Measurements from ENCODE around the gene CEP170B.

DNA sequence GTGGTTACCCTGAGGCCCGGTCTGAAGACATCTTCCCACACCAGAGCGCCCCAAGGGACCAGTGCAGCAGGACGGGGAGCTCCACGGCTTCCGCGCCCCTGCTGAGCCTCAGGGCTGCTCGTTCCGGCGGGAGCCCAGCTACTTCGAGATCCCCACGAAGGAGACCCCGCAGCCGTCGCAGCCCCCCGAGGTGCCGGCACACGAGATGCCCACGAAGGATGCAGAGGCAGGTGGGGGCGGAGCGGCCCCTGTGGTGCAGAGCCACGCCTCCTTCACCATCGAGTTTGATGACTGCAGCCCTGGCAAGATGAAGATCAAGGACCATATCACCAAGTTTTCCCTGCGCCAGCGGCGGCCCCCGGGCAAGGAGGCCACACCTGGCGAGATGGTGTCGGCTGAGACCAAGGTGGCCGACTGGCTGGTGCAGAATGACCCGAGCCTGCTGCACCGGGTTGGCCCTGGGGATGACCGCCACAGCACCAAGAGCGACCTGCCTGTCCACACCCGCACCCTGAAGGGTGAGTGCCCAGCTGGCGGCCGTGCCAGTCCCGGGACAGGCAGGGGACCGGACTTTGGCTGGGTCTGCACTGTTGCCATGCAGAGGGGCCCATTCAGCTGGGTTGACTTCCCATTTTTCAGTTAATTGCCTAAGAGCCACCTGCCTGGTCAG lies 18.1 kb downstream of the CEP170B start:
- no peak for TF ChIP-seq EZH2 (IDR thresholded peaks at IDR 0.05; ENCODE audit: borderline replicate concordance, low read depth, low read length)
- no peak for TF ChIP-seq RAD21 (CRISPR knock-in tag; conservative IDR thresholded peaks at IDR 0.05 in 1 of 2, IDR thresholded peaks at IDR 0.05 in 1 of 2)
- TF ChIP-seq KLF6 (CRISPR knock-in tag; IDR thresholded peaks at IDR 0.05; ENCODE audit: borderline replicate concordance), result no peak
- no peak for TF ChIP-seq THRAP3 (IDR thresholded peaks at IDR 0.05; ENCODE audit: borderline replicate concordance)
- TF ChIP-seq PRPF4 (IDR thresholded peaks at IDR 0.05; ENCODE audit: insufficient read depth, low read depth, low read length, poor library complexity, severe bottlenecking), result no peak
- no peak for TF ChIP-seq JUN (IDR thresholded peaks at IDR 0.05; ENCODE audit: borderline replicate concordance, low read depth, low read length)
- no peak for TF ChIP-seq JUN (CRISPR knock-in tag; IDR thresholded peaks at IDR 0.05; ENCODE audit: borderline replicate concordance)
- TF ChIP-seq HMGN3 (IDR thresholded peaks at IDR 0.05; ENCODE audit: borderline replicate concordance, extremely low read depth, insufficient read length, low read depth, low read length), result no peak
- no peak for TF ChIP-seq ZNF146 (CRISPR knock-in tag; IDR thresholded peaks at IDR 0.05; ENCODE audit: unreplicated experiment)
- TF ChIP-seq ZNF121 (CRISPR knock-in tag; conservative IDR thresholded peaks at IDR 0.05), result no peak
- no peak for TF ChIP-seq SIX5 (IDR thresholded peaks at IDR 0.05; ENCODE audit: borderline replicate concordance in 1 of 2, insufficient read depth in 1 of 2, low read depth in 1 of 2, low read length in 2 of 2)
- TF ChIP-seq TFAM (CRISPR knock-in tag; conservative IDR thresholded peaks at IDR 0.05), result no peak
- TF ChIP-seq, protein P1, sequence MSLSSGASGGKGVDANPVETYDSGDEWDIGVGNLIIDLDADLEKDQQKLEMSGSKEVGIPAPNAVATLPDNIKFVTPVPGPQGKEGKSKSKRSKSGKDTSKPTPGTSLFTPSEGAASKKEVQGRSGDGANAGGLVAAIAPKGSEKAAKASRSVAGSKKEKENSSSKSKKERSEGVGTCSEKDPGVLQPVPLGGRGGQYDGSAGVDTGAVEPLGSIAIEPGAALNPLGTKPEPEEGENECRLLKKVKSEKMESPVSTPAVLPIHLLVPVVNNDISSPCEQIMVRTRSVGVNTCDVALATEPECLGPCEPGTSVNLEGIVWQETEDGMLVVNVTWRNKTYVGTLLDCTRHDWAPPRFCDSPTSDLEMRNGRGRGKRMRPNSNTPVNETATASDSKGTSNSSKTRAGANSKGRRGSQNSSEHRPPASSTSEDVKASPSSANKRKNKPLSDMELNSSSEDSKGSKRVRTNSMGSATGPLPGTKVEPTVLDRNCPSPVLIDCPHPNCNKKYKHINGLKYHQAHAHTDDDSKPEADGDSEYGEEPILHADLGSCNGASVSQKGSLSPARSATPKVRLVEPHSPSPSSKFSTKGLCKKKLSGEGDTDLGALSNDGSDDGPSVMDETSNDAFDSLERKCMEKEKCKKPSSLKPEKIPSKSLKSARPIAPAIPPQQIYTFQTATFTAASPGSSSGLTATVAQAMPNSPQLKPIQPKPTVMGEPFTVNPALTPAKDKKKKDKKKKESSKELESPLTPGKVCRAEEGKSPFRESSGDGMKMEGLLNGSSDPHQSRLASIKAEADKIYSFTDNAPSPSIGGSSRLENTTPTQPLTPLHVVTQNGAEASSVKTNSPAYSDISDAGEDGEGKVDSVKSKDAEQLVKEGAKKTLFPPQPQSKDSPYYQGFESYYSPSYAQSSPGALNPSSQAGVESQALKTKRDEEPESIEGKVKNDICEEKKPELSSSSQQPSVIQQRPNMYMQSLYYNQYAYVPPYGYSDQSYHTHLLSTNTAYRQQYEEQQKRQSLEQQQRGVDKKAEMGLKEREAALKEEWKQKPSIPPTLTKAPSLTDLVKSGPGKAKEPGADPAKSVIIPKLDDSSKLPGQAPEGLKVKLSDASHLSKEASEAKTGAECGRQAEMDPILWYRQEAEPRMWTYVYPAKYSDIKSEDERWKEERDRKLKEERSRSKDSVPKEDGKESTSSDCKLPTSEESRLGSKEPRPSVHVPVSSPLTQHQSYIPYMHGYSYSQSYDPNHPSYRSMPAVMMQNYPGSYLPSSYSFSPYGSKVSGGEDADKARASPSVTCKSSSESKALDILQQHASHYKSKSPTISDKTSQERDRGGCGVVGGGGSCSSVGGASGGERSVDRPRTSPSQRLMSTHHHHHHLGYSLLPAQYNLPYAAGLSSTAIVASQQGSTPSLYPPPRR (CRISPR knock-in tag; IDR thresholded peaks at IDR 0.05; ENCODE audit: borderline replicate concordance), result no peak
- no peak for TF ChIP-seq HNRNPL (IDR thresholded peaks at IDR 0.05; ENCODE audit: low read depth, low read length)

Measured in K562 (cell line).